HepG2 (cell line): ENCODE measurements around the gene GJB1. TPM values are rescaled to one million over a fixed set of nuclear protein-coding genes. Genes with fewer than 3 reads are reported as not detected.
A peak's percentile ranks its signal among the peaks of the same experiment; 100 is the strongest.

ENCODE experiments used
- ADNP ChIP-seq: sonication (generic); formaldehyde crosslinking; IDR thresholded peaks from 2 replicates; pipeline ENCODE4 v1.4.0; 2020; ENCODE audit warnings: missing genetic modification reagents
- ATF1 ChIP-seq: IDR thresholded peaks from 2 replicates; pipeline ENCODE4 v1.6.1; 2016; ENCODE audit warnings: mild to moderate bottlenecking, control low read depth
- CBX2 ChIP-seq, 2 experiments: fragments of 200-600 bp in 1 of 2; sonication (generic); formaldehyde crosslinking in 1 of 2; IDR thresholded peaks; 2 replicates each; pipeline versions ENCODE4 v1.7.0 to v1.8.1; 2018 to 2022; ENCODE audit warnings: low read depth in 2 of 2, low read length in 1 of 2, mild to moderate bottlenecking in 1 of 2, missing genetic modification reagents in 1 of 2
- GATA4 ChIP-seq: sonication (generic); IDR thresholded peaks from 2 replicates; pipeline ENCODE4 v1.6.1; 2016; ENCODE audit warnings: antibody characterized with exemption, low read depth, borderline replicate concordance
- GTF3A ChIP-seq: sonication (generic); formaldehyde crosslinking; conservative IDR thresholded peaks from 2 replicates; pipeline ENCODE4 v1.4.0; 2020; ENCODE audit warnings: mild to moderate bottlenecking, missing genetic modification reagents
- HNF4A ChIP-seq: sonication (generic); formaldehyde crosslinking; IDR thresholded peaks from 2 replicates; pipeline ENCODE4 v1.4.0; 2020; ENCODE audit warnings: missing genetic modification reagents
- NCOA2 ChIP-seq: sonication (generic); formaldehyde crosslinking; IDR thresholded peaks from 2 replicates; pipeline ENCODE4 v1.8.0; 2022; ENCODE audit warnings: inconsistent platforms
- PITX1 ChIP-seq: sonication (generic); formaldehyde crosslinking; IDR thresholded peaks from 2 replicates; pipeline ENCODE4 v1.5.1; 2020; ENCODE audit warnings: mild to moderate bottlenecking, missing genetic modification reagents
- RFX1 ChIP-seq: fragments of 450-650 bp; IDR thresholded peaks from 2 replicates; pipeline ENCODE4 v1.6.1; 2017
- SIX4 ChIP-seq: sonication (generic); formaldehyde crosslinking; IDR thresholded peaks from 2 replicates; pipeline ENCODE4 v1.4.0; 2020; ENCODE audit warnings: missing genetic modification reagents
- ZNF317 ChIP-seq: sonication (generic); formaldehyde crosslinking; IDR thresholded peaks from 2 replicates; pipeline ENCODE4 v1.5.0; 2020; ENCODE audit warnings: mild to moderate bottlenecking, missing genetic modification reagents
- ZNF790 ChIP-seq: sonication (generic); formaldehyde crosslinking; IDR thresholded peaks from 2 replicates; pipeline ENCODE4 v1.8.0; 2022; ENCODE audit warnings: missing genetic modification reagents, mild to moderate bottlenecking, borderline replicate concordance
- polyA plus RNA-seq, 8 experiments: library from polyadenylated mRNA; depleted of rRNA in 3 of 8; stranded (reverse) in 7 of 8; unstranded in 1 of 8; fragments of >200 nt; fragmentation: Illumina TruSeq in 4 of 8; extraction: Trizol in 4 of 8; gene quantifications; 2 replicates each; pipeline versions ENCODE4 v1.2.1 to v1.2.3, GENCODE V29; 2011 to 2016; ENCODE audit warnings: low read depth in 4 of 8, missing spikeins in 1 of 8, mixed read lengths in 1 of 8; ENCODE audit not compliant: insufficient read depth in 1 of 8
- total RNA-seq, 5 experiments: library from RNA; depleted of rRNA; stranded (reverse); fragments of >200 nt; fragmentation: Illumina TruSeq; extraction: Trizol; gene quantifications; 2 replicates each; pipeline ENCODE4 v1.2.3, GENCODE V29; 2016; ENCODE audit warnings: low read depth in 1 of 5
- TF ChIP-seq, protein P1 (sequence below): sonication (generic); formaldehyde crosslinking; IDR thresholded peaks from 2 replicates; pipeline ENCODE4 v1.5.0; 2020; ENCODE audit warnings: mild to moderate bottlenecking, missing genetic modification reagents
- TF ChIP-seq, protein P2 (sequence below): sonication (generic); formaldehyde crosslinking; IDR thresholded peaks from 2 replicates; pipeline ENCODE4 v1.4.0; 2020; ENCODE audit warnings: missing genetic modification reagents, mild to moderate bottlenecking, borderline replicate concordance
- TF ChIP-seq, protein P3 (sequence below): sonication (generic); formaldehyde crosslinking; IDR thresholded peaks from 2 replicates; pipeline ENCODE4 v1.9.0; 2022; ENCODE audit warnings: missing genetic modification reagents, mild to moderate bottlenecking, borderline replicate concordance
- TF ChIP-seq, protein P4 (sequence below): sonication (generic); formaldehyde crosslinking; IDR thresholded peaks from 2 replicates; pipeline ENCODE4 v1.4.0; 2020; ENCODE audit warnings: missing genetic modification reagents

GJB1 gene
- total and polyA plus RNA-seq, 2 of the 13 experiments (the other 11 are each of a cell fraction or from before 2014, with no cell fraction given): 111 to 161 TPM

DNA sequence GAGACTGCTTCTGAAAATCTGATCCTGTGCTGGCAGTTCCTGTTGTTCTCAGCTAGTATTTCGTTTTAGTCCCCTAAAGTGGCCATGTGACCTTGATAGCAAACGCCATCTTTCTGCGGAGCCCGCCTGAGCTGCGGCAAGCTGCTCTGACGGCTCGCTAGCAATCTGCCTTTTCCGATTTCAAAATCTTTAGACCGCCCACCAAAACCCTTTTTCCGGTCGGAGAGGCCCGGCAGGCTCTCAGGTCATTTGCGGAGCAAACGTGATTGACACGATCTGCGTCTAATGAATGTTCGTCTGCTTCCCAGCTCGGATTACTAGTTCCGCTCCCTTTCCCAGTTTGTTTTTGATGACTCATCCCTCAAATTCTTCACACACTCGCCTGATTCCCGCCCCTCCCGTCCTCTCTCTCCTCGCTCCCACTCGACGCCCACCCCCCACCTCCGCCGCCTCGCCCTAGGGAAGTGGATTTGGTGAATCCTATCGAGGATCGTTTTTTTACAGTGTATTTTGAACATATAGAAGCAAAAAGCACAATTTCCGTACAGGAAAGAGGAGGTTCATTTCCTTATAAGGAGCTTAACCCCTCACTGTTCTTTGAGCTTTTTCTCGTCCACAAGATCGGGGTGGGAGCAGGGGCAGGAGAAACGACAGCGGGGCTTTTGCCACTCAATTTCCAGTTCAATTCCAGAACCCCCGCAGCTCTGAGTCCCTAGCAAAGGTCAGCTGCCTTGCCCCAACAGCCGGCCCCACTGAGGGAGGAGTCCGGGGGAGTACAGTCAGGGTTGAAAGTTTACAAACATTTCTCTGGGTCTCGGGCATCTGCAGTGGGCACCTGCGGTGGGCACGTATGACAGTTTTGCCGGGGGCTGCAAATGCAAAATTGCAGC, 40.9 kb upstream of the GJB1 start (continued):
- TF ChIP-seq ZNF317 (CRISPR knock-in tag) (no peak), GTF3A (CRISPR knock-in tag) (no peak), PITX1 (CRISPR knock-in tag) (no peak), CBX2 (IDR thresholded peaks at IDR 0.05; ENCODE audit: low read depth, low read length) (no peak), CBX2 (CRISPR knock-in tag; IDR thresholded peaks at IDR 0.05; ENCODE audit: low read depth) (no peak), ZNF790 (CRISPR knock-in tag) (no peak; the same call in 1 of the 2 replicates), ATF1 (CRISPR knock-in tag) (no peak; the same call in 1 of the 2 replicates), RFX1 (no peak), GATA4 (no peak), NCOA2 (CRISPR knock-in tag) (no peak), ADNP (CRISPR knock-in tag) (no peak), SIX4 (CRISPR knock-in tag) (peak; percentile 61; the same call in 1 of the 2 replicates), HNF4A (no peak)
- TF ChIP-seq, protein P1, sequence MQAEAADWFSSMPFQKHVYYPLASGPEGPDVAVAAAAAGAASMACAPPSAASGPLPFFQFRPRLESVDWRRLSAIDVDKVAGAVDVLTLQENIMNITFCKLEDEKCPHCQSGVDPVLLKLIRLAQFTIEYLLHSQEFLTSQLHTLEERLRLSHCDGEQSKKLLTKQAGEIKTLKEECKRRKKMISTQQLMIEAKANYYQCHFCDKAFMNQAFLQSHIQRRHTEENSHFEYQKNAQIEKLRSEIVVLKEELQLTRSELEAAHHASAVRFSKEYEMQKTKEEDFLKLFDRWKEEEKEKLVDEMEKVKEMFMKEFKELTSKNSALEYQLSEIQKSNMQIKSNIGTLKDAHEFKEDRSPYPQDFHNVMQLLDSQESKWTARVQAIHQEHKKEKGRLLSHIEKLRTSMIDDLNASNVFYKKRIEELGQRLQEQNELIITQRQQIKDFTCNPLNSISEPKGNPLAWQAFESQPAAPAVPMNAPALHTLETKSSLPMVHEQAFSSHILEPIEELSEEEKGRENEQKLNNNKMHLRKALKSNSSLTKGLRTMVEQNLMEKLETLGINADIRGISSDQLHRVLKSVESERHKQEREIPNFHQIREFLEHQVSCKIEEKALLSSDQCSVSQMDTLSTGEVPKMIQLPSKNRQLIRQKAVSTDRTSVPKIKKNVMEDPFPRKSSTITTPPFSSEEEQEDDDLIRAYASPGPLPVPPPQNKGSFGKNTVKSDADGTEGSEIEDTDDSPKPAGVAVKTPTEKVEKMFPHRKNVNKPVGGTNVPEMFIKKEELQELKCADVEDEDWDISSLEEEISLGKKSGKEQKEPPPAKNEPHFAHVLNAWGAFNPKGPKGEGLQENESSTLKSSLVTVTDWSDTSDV: no peak
- TF ChIP-seq, protein P2, sequence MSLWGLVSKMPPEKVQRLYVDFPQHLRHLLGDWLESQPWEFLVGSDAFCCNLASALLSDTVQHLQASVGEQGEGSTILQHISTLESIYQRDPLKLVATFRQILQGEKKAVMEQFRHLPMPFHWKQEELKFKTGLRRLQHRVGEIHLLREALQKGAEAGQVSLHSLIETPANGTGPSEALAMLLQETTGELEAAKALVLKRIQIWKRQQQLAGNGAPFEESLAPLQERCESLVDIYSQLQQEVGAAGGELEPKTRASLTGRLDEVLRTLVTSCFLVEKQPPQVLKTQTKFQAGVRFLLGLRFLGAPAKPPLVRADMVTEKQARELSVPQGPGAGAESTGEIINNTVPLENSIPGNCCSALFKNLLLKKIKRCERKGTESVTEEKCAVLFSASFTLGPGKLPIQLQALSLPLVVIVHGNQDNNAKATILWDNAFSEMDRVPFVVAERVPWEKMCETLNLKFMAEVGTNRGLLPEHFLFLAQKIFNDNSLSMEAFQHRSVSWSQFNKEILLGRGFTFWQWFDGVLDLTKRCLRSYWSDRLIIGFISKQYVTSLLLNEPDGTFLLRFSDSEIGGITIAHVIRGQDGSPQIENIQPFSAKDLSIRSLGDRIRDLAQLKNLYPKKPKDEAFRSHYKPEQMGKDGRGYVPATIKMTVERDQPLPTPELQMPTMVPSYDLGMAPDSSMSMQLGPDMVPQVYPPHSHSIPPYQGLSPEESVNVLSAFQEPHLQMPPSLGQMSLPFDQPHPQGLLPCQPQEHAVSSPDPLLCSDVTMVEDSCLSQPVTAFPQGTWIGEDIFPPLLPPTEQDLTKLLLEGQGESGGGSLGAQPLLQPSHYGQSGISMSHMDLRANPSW (CRISPR knock-in tag): no peak
- TF ChIP-seq, protein P3, sequence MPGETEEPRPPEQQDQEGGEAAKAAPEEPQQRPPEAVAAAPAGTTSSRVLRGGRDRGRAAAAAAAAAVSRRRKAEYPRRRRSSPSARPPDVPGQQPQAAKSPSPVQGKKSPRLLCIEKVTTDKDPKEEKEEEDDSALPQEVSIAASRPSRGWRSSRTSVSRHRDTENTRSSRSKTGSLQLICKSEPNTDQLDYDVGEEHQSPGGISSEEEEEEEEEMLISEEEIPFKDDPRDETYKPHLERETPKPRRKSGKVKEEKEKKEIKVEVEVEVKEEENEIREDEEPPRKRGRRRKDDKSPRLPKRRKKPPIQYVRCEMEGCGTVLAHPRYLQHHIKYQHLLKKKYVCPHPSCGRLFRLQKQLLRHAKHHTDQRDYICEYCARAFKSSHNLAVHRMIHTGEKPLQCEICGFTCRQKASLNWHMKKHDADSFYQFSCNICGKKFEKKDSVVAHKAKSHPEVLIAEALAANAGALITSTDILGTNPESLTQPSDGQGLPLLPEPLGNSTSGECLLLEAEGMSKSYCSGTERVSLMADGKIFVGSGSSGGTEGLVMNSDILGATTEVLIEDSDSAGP (CRISPR knock-in tag): peak; percentile 33; the same call in 1 of the 2 replicates
- TF ChIP-seq, protein P4, sequence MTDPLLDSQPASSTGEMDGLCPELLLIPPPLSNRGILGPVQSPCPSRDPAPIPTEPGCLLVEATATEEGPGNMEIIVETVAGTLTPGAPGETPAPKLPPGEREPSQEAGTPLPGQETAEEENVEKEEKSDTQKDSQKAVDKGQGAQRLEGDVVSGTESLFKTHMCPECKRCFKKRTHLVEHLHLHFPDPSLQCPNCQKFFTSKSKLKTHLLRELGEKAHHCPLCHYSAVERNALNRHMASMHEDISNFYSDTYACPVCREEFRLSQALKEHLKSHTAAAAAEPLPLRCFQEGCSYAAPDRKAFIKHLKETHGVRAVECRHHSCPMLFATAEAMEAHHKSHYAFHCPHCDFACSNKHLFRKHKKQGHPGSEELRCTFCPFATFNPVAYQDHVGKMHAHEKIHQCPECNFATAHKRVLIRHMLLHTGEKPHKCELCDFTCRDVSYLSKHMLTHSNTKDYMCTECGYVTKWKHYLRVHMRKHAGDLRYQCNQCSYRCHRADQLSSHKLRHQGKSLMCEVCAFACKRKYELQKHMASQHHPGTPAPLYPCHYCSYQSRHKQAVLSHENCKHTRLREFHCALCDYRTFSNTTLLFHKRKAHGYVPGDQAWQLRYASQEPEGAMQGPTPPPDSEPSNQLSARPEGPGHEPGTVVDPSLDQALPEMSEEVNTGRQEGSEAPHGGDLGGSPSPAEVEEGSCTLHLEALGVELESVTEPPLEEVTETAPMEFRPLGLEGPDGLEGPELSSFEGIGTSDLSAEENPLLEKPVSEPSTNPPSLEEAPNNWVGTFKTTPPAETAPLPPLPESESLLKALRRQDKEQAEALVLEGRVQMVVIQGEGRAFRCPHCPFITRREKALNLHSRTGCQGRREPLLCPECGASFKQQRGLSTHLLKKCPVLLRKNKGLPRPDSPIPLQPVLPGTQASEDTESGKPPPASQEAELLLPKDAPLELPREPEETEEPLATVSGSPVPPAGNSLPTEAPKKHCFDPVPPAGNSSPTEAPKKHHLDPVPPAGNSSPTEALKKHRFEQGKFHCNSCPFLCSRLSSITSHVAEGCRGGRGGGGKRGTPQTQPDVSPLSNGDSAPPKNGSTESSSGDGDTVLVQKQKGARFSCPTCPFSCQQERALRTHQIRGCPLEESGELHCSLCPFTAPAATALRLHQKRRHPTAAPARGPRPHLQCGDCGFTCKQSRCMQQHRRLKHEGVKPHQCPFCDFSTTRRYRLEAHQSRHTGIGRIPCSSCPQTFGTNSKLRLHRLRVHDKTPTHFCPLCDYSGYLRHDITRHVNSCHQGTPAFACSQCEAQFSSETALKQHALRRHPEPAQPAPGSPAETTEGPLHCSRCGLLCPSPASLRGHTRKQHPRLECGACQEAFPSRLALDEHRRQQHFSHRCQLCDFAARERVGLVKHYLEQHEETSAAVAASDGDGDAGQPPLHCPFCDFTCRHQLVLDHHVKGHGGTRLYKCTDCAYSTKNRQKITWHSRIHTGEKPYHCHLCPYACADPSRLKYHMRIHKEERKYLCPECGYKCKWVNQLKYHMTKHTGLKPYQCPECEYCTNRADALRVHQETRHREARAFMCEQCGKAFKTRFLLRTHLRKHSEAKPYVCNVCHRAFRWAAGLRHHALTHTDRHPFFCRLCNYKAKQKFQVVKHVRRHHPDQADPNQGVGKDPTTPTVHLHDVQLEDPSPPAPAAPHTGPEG (CRISPR knock-in tag): no peak
